ENCODE data around the gene CASP2.
"Not testable (repeated sequence)": the region's sequence is repeated elsewhere in the genome, so short reads cannot be mapped to it uniquely, and the experiment has no call there.

CASP2 gene

GRCh38 chr7:143264196-143264568 lies 24.0 kb upstream of the CASP2 start:
- not testable (repeated sequence) for DNase-seq (ENCODE audit: low read depth)

- DNase-seq (ENCODE audit: low read depth): no peak
Measured at GRCh38 chr7:143265017-143265693, 23.0 kb upstream of the CASP2 start.

DNA sequence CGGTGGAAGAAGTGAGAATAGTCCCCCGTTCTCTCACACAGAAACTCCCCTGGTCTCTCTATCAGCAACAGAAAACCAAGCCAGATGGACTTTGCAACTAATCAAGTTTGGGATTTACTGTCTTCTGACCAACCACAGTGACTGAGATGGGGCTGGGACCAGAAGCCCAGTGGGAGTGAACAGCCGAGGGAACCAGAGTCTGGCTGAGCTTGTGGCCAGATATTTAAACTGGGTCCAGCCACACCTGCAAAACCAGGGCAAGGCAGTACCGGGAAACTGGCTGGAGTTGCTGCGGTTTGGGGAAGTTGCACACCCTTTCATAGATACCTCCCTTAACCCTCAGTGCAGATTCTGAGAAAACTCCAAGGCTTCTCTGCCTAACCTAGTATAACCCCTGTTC lies 18.9 kb upstream of the CASP2 start:
- no peak for DNase-seq (ENCODE audit: low read depth)

- no peak for DNase-seq (ENCODE audit: low read depth)
Measured at GRCh38 chr7:143271240-143271639, 16.9 kb upstream of the CASP2 start.

DNA sequence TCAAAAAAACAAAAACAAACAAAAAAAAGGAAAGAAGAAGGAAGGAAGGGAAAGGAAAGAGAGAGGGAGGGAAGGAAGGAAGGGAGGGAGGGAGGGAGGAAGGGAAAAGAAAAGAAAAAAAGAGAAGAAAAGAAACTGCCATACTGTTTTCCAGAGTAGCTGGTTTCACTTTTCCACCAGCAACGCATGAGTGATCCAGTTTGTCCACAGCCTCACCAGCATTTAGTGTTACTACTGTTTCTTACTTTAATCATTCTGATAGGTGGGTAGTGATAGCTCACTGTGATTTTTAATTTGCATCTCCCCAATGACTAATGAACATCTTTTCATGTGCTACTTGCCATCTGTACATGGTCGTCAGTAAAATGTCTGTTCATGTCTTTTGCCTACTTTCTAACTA lies 15.3 kb upstream of the CASP2 start:
- DNase-seq (ENCODE audit: low read depth): no peak

- DNase-seq (ENCODE audit: low read depth): no peak
Measured at GRCh38 chr7:143279186-143280098, 8.7 kb upstream of the CASP2 start.

GRCh38 chr7:143280160-143280559 lies 8.0 kb upstream of the CASP2 start:
- no peak for DNase-seq (ENCODE audit: low read depth)

DNA sequence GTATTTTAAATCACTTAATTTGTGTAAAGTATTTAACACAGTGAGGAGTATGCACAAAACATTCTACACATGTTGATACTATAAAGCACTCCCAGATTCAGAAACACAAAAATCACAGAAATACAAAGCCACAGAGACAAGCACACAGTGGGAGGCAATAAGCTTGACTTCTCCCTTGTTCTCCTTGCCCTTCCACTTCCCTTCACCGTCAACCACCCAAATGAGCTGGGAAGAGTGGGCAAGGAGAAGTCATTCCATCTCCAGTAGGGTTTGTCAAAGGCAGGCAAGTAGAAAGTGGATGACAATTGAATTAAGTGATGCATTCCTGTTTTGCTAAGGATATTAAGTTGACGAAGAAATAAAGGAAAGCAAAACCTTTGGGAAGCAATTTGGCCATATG lies 7.6 kb upstream of the CASP2 start:
- DNase-seq (ENCODE audit: low read depth): no peak

DNA sequence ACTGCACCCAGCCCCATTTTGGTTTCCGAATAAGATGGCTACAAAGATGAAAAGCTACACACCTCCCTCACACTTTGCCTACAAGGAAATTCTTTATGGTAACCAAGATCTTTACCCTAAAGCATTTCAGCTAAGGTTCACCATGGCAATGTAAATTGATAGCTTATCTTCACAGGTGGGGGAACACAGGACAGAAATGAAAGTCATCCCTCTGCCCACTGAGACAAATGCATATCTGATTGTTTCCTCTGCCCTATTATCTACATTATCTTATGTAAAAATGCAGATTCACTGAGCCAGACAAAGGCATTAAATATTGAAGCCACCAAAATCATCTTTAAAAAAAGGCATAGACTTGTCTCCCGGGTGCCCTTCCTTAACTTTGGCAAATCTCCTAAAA lies 6.6 kb upstream of the CASP2 start:
- no peak for DNase-seq (ENCODE audit: low read depth)

- no peak for DNase-seq (ENCODE audit: low read depth)
Measured at GRCh38 chr7:143282124-143282523, 6.0 kb upstream of the CASP2 start.

DNA sequence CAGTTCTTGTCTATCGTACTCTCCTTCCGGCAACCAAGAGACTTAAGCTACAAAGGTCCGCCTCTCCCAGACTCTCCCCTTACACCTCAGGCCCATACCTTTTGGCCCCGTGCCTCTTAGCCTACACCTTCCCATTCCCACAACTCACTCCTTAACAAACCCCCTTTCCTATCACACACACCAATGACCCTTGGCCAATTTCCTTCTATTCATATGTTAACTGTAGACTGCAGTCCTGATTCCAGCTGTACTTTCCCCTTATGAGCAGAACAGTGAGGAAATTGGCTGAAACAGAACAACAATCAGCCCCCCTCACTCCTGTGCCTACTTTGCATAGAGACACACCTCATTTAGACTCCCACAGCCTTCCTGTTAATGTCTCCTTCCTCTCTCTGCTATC lies 4.8 kb upstream of the CASP2 start:
- DNase-seq (ENCODE audit: low read depth): no peak

GRCh38 chr7:143284591-143285469 lies 3.3 kb upstream of the CASP2 start, which contains the start of gene TMEM139:
TMEM139 (plus strand) TSS chr7:143284958; CDS start chr7:143285958, 1,000 bp downstream.
- no peak for DNase-seq (ENCODE audit: low read depth)

- DNase-seq (ENCODE audit: low read depth): no peak
Measured at GRCh38 chr7:143285470-143285778, 2.7 kb upstream of the CASP2 start.

- no peak for DNase-seq (ENCODE audit: low read depth)
Measured at GRCh38 chr7:143285806-143286521, 2.2 kb upstream of the CASP2 start.

DNA sequence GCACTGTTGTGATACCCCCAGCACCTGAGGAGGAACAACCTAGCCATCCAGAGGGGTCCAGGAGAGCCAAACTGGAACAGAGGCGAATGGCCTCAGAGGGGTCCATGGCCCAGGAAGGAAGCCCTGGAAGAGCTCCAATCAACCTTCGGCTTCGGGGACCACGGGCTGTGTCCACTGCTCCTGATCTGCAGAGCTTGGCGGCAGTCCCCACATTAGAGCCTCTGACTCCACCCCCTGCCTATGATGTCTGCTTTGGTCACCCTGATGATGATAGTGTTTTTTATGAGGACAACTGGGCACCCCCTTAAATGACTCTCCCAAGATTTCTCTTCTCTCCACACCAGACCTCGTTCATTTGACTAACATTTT lies 1.6 kb upstream of the CASP2 start:
- DNase-seq (ENCODE audit: low read depth): no peak

DNA sequence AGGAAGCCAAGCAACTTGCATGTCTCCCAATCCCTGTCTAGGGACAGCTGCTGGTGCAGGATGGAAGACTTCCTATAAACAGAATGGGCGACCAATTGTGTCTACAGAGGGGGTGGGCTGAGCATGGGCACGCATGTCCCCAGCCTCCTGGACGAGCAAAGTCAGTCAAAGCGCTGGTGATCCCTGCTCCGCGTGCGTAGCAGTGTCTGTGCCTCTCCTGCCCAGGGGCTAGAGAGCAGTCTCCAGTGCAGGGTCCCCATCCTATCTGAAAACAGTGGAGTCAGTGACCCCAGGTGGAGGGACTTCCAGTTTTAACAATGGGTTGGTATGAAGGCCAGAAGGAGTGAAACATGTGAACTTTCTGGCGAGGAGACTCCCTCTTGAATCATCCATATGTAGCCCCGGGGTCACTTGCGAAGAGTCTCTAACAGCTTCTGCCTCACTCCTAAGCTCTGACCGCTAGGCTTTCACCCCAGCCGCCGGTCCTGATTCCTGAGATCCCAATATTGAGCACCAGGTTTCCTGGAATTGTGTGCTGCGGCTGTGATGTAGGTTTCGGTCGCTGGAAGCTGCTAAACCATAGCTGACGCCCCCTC lies 714 bp upstream of the CASP2 start:
- no peak for DNase-seq (ENCODE audit: low read depth)

DNA sequence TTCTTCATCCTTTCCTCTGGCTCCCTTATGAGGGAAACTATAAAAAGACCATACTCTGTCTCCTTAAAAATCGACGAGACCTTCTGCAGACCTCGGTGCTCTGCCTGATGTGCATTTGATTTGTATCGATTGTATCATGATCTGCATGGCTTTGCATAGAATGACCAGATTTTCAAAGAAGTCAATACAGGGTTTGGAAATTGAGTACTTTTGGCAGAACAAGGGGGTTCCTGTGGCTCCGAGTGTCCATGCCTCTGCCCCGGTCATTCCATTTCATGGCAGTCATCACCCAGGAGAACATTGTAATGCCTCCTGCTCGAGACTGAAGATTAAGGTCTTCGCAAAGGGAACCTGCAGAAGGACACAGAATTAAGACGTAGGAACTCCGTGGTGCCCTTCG lies 685 bp downstream of the CASP2 start:
- DNase-seq (ENCODE audit: low read depth): no peak

DNA sequence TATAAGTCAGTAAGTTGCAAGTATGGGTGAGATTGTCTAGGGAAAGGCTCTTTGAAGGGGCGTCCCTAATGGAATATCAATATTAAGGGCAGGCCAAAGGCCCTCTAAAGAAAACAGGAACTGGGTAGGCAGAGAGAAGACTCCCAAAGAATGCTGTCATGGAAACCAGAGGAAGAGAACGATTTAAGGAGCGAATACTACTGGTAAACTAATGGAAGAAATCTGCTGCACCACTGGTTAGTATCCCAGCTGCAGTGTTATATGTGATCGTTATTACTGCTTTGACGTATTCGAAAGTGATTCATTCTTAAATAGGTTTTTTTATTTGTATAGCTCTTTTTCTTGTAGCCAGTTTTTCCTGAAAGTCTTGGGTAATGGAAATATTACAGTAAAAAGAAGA lies 1.3 kb downstream of the CASP2 start:
- no peak for DNase-seq (ENCODE audit: low read depth)

DNA sequence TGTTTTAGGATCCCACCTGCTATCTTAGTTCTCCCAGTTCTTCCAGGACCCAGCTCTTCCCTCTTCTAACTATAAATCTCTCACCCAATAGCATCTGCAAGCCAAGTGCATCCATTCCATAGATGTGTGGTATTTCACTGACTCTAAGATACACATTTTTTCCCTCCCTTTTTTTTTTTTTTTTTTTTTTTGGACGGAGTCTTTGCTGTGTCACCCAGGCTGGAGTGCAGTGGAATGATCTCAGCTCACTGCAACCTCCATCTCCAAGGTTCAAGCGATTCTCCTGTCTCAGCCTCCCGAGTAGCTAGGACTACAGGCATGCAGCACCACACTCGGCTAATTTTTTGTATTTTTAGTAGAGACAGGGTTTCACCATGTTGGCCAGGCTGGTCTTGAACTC lies 1.7 kb downstream of the CASP2 start:
- not testable (repeated sequence) for DNase-seq (ENCODE audit: low read depth)

DNA sequence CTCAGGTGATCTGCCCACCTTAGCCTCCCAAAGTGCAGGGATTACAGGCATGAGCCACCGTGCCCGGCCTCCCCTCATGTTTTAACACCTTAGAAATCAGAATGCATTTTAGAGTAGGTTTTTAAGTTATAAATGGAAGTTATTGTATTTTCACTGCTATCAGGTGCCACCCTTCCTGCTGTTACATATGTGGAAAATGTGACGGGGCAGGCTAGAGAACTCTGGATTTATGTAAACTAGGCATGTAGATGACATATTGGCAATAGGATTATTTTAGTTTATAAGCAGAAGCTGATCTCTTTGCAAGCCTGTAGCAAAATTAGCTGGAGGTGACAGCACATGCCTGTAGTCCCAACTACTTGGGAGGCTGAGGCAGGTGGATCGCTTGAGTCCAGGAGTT lies 2.1 kb downstream of the CASP2 start:
- no peak for DNase-seq (ENCODE audit: low read depth)

- DNase-seq (ENCODE audit: low read depth): no peak
Measured at GRCh38 chr7:143292876-143293275, 4.7 kb downstream of the CASP2 start.

GRCh38 chr7:143295870-143296269 lies 7.7 kb downstream of the CASP2 start:
- DNase-seq (ENCODE audit: low read depth): no peak
